Measurements from ENCODE around the gene MAN1C1. TPM values are rescaled to one million over a fixed set of nuclear protein-coding genes. Genes with fewer than 3 reads are reported as not detected.

Gene MAN1C1
- total RNA-seq, 1 experiment from 2014 or later: 0.11 TPM

DNA sequence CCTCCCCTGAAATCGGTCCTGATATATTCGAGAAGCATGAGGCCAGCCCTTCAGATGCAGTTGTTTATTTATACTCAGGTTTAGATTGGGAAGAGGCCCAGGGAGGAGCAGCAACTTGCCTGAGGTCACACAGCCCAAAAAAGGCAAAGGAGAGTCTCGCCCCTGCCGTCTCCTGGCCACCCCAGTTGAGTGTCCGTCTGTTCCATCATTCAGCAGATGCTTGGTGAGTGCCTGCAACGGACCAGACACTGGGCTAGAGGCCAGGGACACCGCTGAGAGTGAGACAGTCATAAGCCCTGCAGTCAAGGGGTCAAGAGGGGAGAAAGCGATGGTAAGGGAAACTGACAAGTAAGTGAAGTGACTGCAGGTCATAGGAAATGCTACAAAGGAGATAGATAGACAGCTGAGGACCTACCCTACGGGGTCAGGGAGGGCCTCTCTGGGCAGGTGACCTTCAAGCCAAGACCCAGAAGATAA is 168.0 kb downstream of the MAN1C1 start:
- H3K9ac ChIP-seq (ENCODE audit: low read length): no peak overlapping the region
- H3K79me2 ChIP-seq (ENCODE audit: low read length): no peaks in the 10 kb centered on the region
- ATAC-seq (no peak), DNase-seq (no peak)
- ChIA-PET CTCF (no interaction called here), POLR2A (ENCODE audit: unreplicated experiment) (no interaction called here)
- TF ChIP-seq EZH2 (IDR thresholded peaks at IDR 0.05; ENCODE audit: low read length, unreplicated experiment) (no peak), EZH2phosphoT487 (IDR thresholded peaks at IDR 0.05; ENCODE audit: borderline replicate concordance, low read length) (no peak), CTCF (conservative IDR thresholded peaks at IDR 0.05; ENCODE audit: low read depth, low read length) (no peak)
- no peaks in the 10 kb centered on the region for H3K36me3 ChIP-seq (ENCODE audit: low read depth, low read length)
- H3F3A ChIP-seq (ENCODE audit: low read length, unreplicated experiment): no peaks in the 10 kb centered on the region
- H4K20me1 ChIP-seq (ENCODE audit: low read length): no peaks in the 10 kb centered on the region
- H3K27ac ChIP-seq (ENCODE audit: low read length): no peak overlapping the region
- H3K4me3 ChIP-seq (ENCODE audit: low read length): no peak overlapping the region
- no peak overlapping the region for H3K4me2 ChIP-seq (ENCODE audit: low read length)
- H3K4me1 ChIP-seq (ENCODE audit: insufficient read depth, low read length): peaks cover 17% of the 10 kb centered on the region; the same call in 1 of the 2 replicates
- no peak overlapping the region for H2AFZ ChIP-seq (ENCODE audit: low read length)
- H3K9me2 ChIP-seq (replicated peaks; ENCODE audit: low read length): no peaks in the 10 kb centered on the region
- intact Hi-C loops (cut with micrococcal nuclease): no loop called here
- BruUV-seq (replicated peaks): no TSS peak
- no peaks in the 10 kb centered on the region for H3K9me3 ChIP-seq (ENCODE audit: low read length)
- H3K27me3 ChIP-seq (ENCODE audit: low read length): no peaks in the 10 kb centered on the region

DNA sequence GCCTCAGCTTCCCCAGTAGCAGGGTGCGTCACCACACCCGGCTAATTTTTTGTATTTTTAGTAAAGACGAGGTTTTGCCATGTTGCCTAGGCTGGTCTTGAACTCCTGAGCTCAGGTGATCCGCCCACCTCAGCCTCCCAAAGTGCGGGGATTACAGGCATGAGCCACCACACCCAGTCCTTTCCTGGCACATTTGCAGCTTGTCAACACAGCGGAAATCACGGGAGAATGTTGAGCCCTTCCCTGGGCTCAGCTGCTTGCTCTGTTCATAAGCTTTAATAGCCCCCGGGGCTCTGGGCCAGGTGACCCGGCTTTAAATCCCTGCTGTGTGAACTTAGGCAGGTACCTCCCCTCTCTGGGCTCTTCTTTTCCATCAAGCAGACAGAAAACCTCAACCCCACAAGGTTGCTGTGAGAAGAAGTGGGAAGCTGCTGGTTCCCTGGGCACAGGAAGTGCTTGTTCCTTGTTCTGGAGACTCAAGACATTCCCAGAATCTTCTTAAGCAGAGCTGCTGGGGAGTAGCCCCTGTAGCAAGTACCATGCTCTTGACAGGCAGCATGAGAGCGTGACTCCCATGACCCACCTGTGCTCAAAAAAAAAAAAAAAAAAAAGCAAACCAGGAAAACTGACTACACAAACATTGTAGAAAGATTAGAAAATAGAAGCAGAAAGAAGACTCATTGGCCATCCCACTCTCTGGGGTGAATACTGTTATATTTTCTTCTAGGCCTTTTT is 168.9 kb downstream of the MAN1C1 start:
- Histone ChIP-seq H3K9ac (ENCODE audit: low read length) (no peak overlapping the region), H3K36me3 (ENCODE audit: low read depth, low read length) (no peaks in the 10 kb centered on the region), H2AFZ (ENCODE audit: low read length) (no peak overlapping the region), H3K4me1 (ENCODE audit: insufficient read depth, low read length) (peaks cover 17% of the 10 kb centered on the region; the same call in 1 of the 2 replicates), H3K4me2 (ENCODE audit: low read length) (no peak overlapping the region), H3K27me3 (ENCODE audit: low read length) (no peaks in the 10 kb centered on the region), H3K4me3 (ENCODE audit: low read length) (no peak overlapping the region), H3K9me3 (ENCODE audit: low read length) (no peaks in the 10 kb centered on the region), H3K79me2 (ENCODE audit: low read length) (no peaks in the 10 kb centered on the region), H4K20me1 (ENCODE audit: low read length) (no peaks in the 10 kb centered on the region), H3K27ac (ENCODE audit: low read length) (no peak overlapping the region), H3F3A (ENCODE audit: low read length, unreplicated experiment) (no peaks in the 10 kb centered on the region), H3K9me2 (replicated peaks; ENCODE audit: low read length) (no peaks in the 10 kb centered on the region)
- ChIA-PET CTCF (no interaction called here), POLR2A (ENCODE audit: unreplicated experiment) (no interaction called here)
- ATAC-seq (no peak), DNase-seq (no peak)
- intact Hi-C loops (cut with micrococcal nuclease): no loop called here
- BruUV-seq (replicated peaks): no TSS peak
- TF ChIP-seq CTCF (conservative IDR thresholded peaks at IDR 0.05; ENCODE audit: low read depth, low read length) (no peak), EZH2 (IDR thresholded peaks at IDR 0.05; ENCODE audit: low read length, unreplicated experiment) (no peak), EZH2phosphoT487 (IDR thresholded peaks at IDR 0.05; ENCODE audit: borderline replicate concordance, low read length) (no peak)
